Kidney epithelial cell (primary cell): ENCODE results near the gene ADAMTSL1. TPM values are rescaled to one million over a fixed set of nuclear protein-coding genes. Genes with fewer than 3 reads are reported as not detected.

Source experiments
- DNase-seq: peaks from one replicate; pipeline ENCODE4 v3.0.0-alpha.2; 2010; ENCODE audit warnings: low read depth
- H3K27me3 ChIP-seq: 2 replicates; pipeline ENCODE4 v1.6.0; 2011; ENCODE audit warnings: low read length; ENCODE audit not compliant: control insufficient read depth, insufficient read depth
- H3K36me3 ChIP-seq: 2 replicates; pipeline ENCODE4 v1.5.1; 2011; ENCODE audit warnings: low read length; ENCODE audit not compliant: control insufficient read depth, insufficient read depth
- H3K4me3 ChIP-seq: 2 replicates; pipeline ENCODE4 v1.5.1; 2011; ENCODE audit warnings: low read depth, mild to moderate bottlenecking, control low read depth, low read length
- CTCF ChIP-seq: IDR thresholded peaks from 2 replicates; pipeline ENCODE4 v1.5.1; 2011; ENCODE audit warnings: mild to moderate bottlenecking, moderate library complexity, low read length, control low read depth, inconsistent platforms; ENCODE audit not compliant: insufficient read depth, poor library complexity, severe bottlenecking
- total RNA-seq: library from RNA; depleted of rRNA; stranded (reverse); fragments of >200 nt; gene quantifications from 2 replicates; pipeline ENCODE4 v1.2.3, GENCODE V29; 2015

The ADAMTSL1 gene
- total RNA-seq, 1 donor from 2014 or later = 0.08 TPM

- no peak for TF ChIP-seq CTCF
- no peak overlapping the region for H3K4me3 ChIP-seq
- no peaks in the 10 kb centered on the region for H3K27me3 ChIP-seq
- no peak for DNase-seq
- H3K36me3 ChIP-seq = no peaks in the 10 kb centered on the region
Measured at GRCh38 chr9:18504707-18505106, 30.8 kb downstream of the ADAMTSL1 start.

- Histone ChIP-seq H3K36me3 (no peaks in the 10 kb centered on the region), H3K4me3 (no peak overlapping the region), H3K27me3 (no peaks in the 10 kb centered on the region)
- no peak for TF ChIP-seq CTCF
- no peak for DNase-seq
Measured at GRCh38 chr9:18507151-18507550, 33.2 kb downstream of the ADAMTSL1 start.

GRCh38 chr9:18516514-18516913 is 42.6 kb downstream of the ADAMTSL1 start:
- no peak for DNase-seq
- H3K4me3 ChIP-seq = no peak overlapping the region
- no peaks in the 10 kb centered on the region for H3K36me3 ChIP-seq
- no peaks in the 10 kb centered on the region for H3K27me3 ChIP-seq
- no peak for TF ChIP-seq CTCF

GRCh38 chr9:18516965-18517364 is 43.0 kb downstream of the ADAMTSL1 start:
- no peaks in the 10 kb centered on the region for H3K36me3 ChIP-seq
- H3K4me3 ChIP-seq = no peak overlapping the region
- H3K27me3 ChIP-seq = no peaks in the 10 kb centered on the region
- TF ChIP-seq CTCF = no peak
- DNase-seq = no peak

- H3K4me3 ChIP-seq = no peak overlapping the region
- no peak for DNase-seq
- no peaks in the 10 kb centered on the region for H3K36me3 ChIP-seq
- TF ChIP-seq CTCF = no peak
- H3K27me3 ChIP-seq = no peaks in the 10 kb centered on the region
Measured at GRCh38 chr9:18520416-18521047, 46.6 kb downstream of the ADAMTSL1 start.

- DNase-seq = no peak
- no peak for TF ChIP-seq CTCF
- Histone ChIP-seq H3K27me3 (no peaks in the 10 kb centered on the region), H3K4me3 (no peak overlapping the region), H3K36me3 (no peaks in the 10 kb centered on the region)
Measured at GRCh38 chr9:18526685-18527084, 52.7 kb downstream of the ADAMTSL1 start.
